Endothelial cell of umbilical vein (primary cell): ENCODE results near the gene KLF16. TPM values are rescaled to one million over a fixed set of nuclear protein-coding genes. Genes with fewer than 3 reads are reported as not detected.

Source experiments
- BruUV-seq: library from RNA; stranded (reverse); fragments of 400-500 nt; replicated peaks from 2 replicates; lab custom pipeline; 2021; lab: Mats Ljungman, UMichigan
- CTCF ChIA-PET: fragments of 300-600, 350-600 bp; sonication (Branson Sonifier 250); formaldehyde crosslinking; loops from one replicate; lab custom pipeline; 2021; ENCODE audit warnings: antibody characterized with exemption, inconsistent platforms; lab: Charles Lee
- POLR2A ChIA-PET: fragments of 300-600, 350-600 bp; sonication (Branson Sonifier 250); formaldehyde crosslinking; loops from one replicate; lab custom pipeline; 2021; ENCODE audit warnings: antibody characterized with exemption, inconsistent platforms; lab: Charles Lee
- DNase-seq: peaks from one replicate; pipeline ENCODE4 v3.0.0-alpha.2; 2011; ENCODE audit warnings: low read depth, low spot score
- FAIRE-seq: peaks from 2 replicates; lab custom pipeline; 2011; peaks lifted over from hg19 to GRCh38; lab: Jason Lieb, UNC
- H2AFZ ChIP-seq: 2 replicates; pipeline ENCODE4 v1.6.0; 2012; ENCODE audit warnings: low read depth, low read length, control low read depth, inconsistent platforms
- H3K27ac ChIP-seq: 2 replicates; pipeline ENCODE4 v1.5.1; 2011; ENCODE audit warnings: low read depth, mild to moderate bottlenecking, control low read depth, low read length, moderate library complexity; ENCODE audit not compliant: insufficient read depth
- H3K27me3 ChIP-seq, 2 experiments: 2 replicates each; pipeline versions ENCODE4 v1.6.0 to v1.6.1; 2011; ENCODE audit warnings: low read length in 2 of 2, mixed read lengths in 1 of 2; ENCODE audit not compliant: control insufficient read depth in 2 of 2, insufficient read depth in 2 of 2
- H3K36me3 ChIP-seq, 2 experiments: 2 replicates in 1 of 2; 3 replicates in 1 of 2; pipeline ENCODE4 v1.5.1; 2011; ENCODE audit warnings: low read length in 2 of 2, mild to moderate bottlenecking in 1 of 2, moderate library complexity in 1 of 2; ENCODE audit not compliant: control insufficient read depth in 2 of 2, insufficient read depth in 2 of 2; ENCODE audit errors: extremely low read depth in 1 of 2
- H3K4me1 ChIP-seq: 3 replicates; pipeline ENCODE4 v1.5.1; 2011; ENCODE audit warnings: mild to moderate bottlenecking, low read length; ENCODE audit not compliant: control insufficient read depth, insufficient read depth; ENCODE audit errors: extremely low read depth
- H3K4me2 ChIP-seq: 2 replicates; pipeline ENCODE4 v1.6.1; 2011; ENCODE audit warnings: low read length, control low read depth, mixed read lengths; ENCODE audit not compliant: insufficient read depth
- H3K4me3 ChIP-seq, 3 experiments: fragments of 200-600 bp in 1 of 3; sonication (generic), shearing (Covaris generic) in 1 of 3; replicated peaks in 1 of 3; 2 replicates each; pipeline ENCODE4 v1.5.1; 2011 to 2016; ENCODE audit warnings: control low read depth in 3 of 3, low read length in 3 of 3, mild to moderate bottlenecking in 2 of 3, inconsistent platforms in 1 of 3, low read depth in 1 of 3, moderate library complexity in 1 of 3; ENCODE audit not compliant: insufficient read depth in 1 of 3
- H3K79me2 ChIP-seq: 2 replicates; pipeline ENCODE4 v1.6.0; 2012; ENCODE audit warnings: low read length, inconsistent platforms; ENCODE audit not compliant: control insufficient read depth, insufficient read depth
- H3K9ac ChIP-seq: replicated peaks from 2 replicates; pipeline ENCODE3; 2011; ENCODE audit warnings: low read length, control low read depth; ENCODE audit not compliant: insufficient read depth; ENCODE audit errors: extremely low read depth
- H3K9me1 ChIP-seq: replicated peaks from 3 replicates; pipeline ENCODE4 v1.6.0; 2011; ENCODE audit warnings: mild to moderate bottlenecking, low read length; ENCODE audit not compliant: control insufficient read depth, insufficient read depth; ENCODE audit errors: extremely low read depth
- H3K9me3 ChIP-seq: replicated peaks from 2 replicates; pipeline ENCODE4 v1.5.1; 2012; ENCODE audit warnings: low read length, inconsistent platforms; ENCODE audit not compliant: control insufficient read depth, insufficient read depth
- H4K20me1 ChIP-seq: replicated peaks from 2 replicates; pipeline ENCODE3; 2011; ENCODE audit warnings: mild to moderate bottlenecking, low read length; ENCODE audit not compliant: control insufficient read depth, insufficient read depth; ENCODE audit errors: extremely low read depth
- CTCF ChIP-seq, 2 donors: IDR thresholded peaks; 1 replicate in 1 of 2; 2 replicates in 1 of 2; pipeline ENCODE4 v1.5.1; 2011; ENCODE audit warnings: low read length in 2 of 2, mild to moderate bottlenecking in 2 of 2, moderate library complexity in 2 of 2, control low read depth in 1 of 2, inconsistent platforms in 1 of 2, low read depth in 1 of 2; ENCODE audit not compliant: insufficient read depth in 1 of 2; ENCODE audit errors: extremely low read depth in 1 of 2
- EZH2 ChIP-seq: IDR thresholded peaks from 2 replicates; pipeline ENCODE4 v1.6.1; 2012; ENCODE audit warnings: borderline replicate concordance, low read depth, mild to moderate bottlenecking, moderate library complexity, low read length, inconsistent platforms; ENCODE audit not compliant: severe bottlenecking
- FOS ChIP-seq: IDR thresholded peaks from 2 replicates; pipeline ENCODE4 v1.6.1; 2011; ENCODE audit warnings: mild to moderate bottlenecking, low read length, moderate library complexity, borderline replicate concordance; ENCODE audit not compliant: insufficient read depth
- GATA2 ChIP-seq: IDR thresholded peaks from 2 replicates; pipeline ENCODE4 v1.7.0; 2011; ENCODE audit warnings: low read depth, mild to moderate bottlenecking, moderate library complexity, mixed read lengths, low read length; ENCODE audit not compliant: insufficient read length, insufficient read depth
- JUN ChIP-seq: IDR thresholded peaks from 2 replicates; pipeline ENCODE4 v1.6.1; 2011; ENCODE audit warnings: borderline replicate concordance, low read depth; ENCODE audit not compliant: insufficient read length, insufficient read depth
- MYC ChIP-seq: IDR thresholded peaks from one replicate; pipeline ENCODE4 v1.6.1; 2011; ENCODE audit warnings: mild to moderate bottlenecking, low read depth, low read length
- POLR2A ChIP-seq: IDR thresholded peaks from 2 replicates; pipeline ENCODE4 v1.6.1; 2012; ENCODE audit warnings: low read depth, mild to moderate bottlenecking, control low read depth, low read length
- POLR2AphosphoS5 ChIP-seq: IDR thresholded peaks from 2 replicates; pipeline ENCODE4 v1.6.1; 2012; ENCODE audit warnings: low read depth, mild to moderate bottlenecking, control low read depth, low read length, moderate library complexity; ENCODE audit not compliant: insufficient read depth
- dilution Hi-C: fragments of 300-500 bp; cut with MboI; formaldehyde crosslinking; loops from one replicate; pipeline ENCODE4 v1.15.0; 2019; ENCODE audit warnings: low sequenced_read_pairs; ENCODE audit not compliant: extremely low pct_ligation_motif_present
- intact Hi-C: fragments of 100-400 bp; cut with micrococcal nuclease; formaldehyde crosslinking; loops from one replicate; pipeline ENCODE4 v1.10.0; 2022
- polyA plus RNA-seq, 4 experiments: library from polyadenylated mRNA; depleted of rRNA in 3 of 4; stranded (reverse) in 3 of 4; unstranded in 1 of 4; fragments of >200 nt; gene quantifications; 2 replicates each; pipeline versions ENCODE4 v1.2.1 to v1.2.3, GENCODE V29; 2011 to 2012; ENCODE audit warnings: missing spikeins in 1 of 4
- total RNA-seq: library from RNA; stranded (reverse); gene quantifications from 2 replicates; pipeline ENCODE4 v1.2.3, GENCODE V29; 2021
- TF ChIP-seq, protein P1 (sequence below): IDR thresholded peaks from 2 replicates; pipeline ENCODE4 v1.6.1; 2011; ENCODE audit not compliant: insufficient read depth, insufficient read length

Gene KLF16
- total and polyA plus RNA-seq, 2 donors (not counting 3 experiments of a cell fraction or from before 2014, with no cell fraction given) = 11.6 to 36.6 TPM

DNA sequence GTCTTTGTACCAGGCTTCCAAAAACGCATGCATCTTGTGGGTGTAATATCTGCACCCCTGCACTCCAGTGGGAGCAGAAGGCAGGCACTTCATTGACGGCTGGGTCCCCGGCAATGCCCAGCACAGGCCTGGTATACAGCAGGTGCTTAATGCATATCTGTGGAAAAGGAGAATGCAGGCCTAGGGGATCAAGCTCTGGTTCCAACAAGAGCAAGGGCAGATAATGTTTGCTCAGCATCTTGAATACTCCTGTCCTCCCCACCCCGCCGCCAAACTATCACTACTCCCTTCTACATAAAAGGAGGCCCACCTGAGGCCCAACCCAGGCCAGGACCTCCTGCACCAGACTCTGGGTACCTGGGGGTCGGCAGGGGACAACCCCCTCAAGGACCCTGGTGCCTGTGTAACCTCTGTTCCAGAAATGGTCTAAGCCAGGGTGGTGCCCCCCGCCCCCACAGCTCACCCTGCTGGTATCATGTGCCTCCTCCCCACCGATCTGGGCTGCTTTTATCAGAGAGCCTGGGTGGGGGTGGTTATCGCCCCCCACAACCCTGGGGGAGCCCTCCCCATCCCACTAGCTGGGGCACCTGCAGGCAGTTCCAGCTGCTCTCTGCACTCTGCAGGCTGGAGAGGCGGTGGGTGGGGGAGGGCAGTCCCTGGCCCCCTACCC is 4.8 kb downstream of the KLF16 start:
- no peak for DNase-seq
- intact Hi-C loops = no loop called here

More for the DNA sequence above, 4.8 kb downstream of the KLF16 start:
- Histone ChIP-seq H3K4me1 (peaks cover 51% of the 10 kb centered on the region), H3K9me3 (no peaks in the 10 kb centered on the region), H3K27me3 (no peaks in the 10 kb centered on the region), H2AFZ (no peak overlapping the region), H3K4me2 (no peak overlapping the region), H3K9me1 (no peaks in the 10 kb centered on the region), H3K4me3 (no peak overlapping the region), H4K20me1 (no peaks in the 10 kb centered on the region), H3K36me3 (no peaks in the 10 kb centered on the region), H3K27ac (no peak overlapping the region), H3K9ac (no peak overlapping the region), H3K79me2 (peaks cover 86% of the 10 kb centered on the region)
- dilution Hi-C loops = no loop called here
- FAIRE-seq = no peak
- ChIA-PET POLR2A (no interaction called here), CTCF (interaction anchor here (1.3 to 1.6 kb wide), 2 partner anchors 9 to 32 kb away, joined by 3 to 6 read pairs; no protein-coding TSS in a partner anchor)
- no TSS peak for BruUV-seq
- TF ChIP-seq MYC = no peak
- TF ChIP-seq, protein P1, sequence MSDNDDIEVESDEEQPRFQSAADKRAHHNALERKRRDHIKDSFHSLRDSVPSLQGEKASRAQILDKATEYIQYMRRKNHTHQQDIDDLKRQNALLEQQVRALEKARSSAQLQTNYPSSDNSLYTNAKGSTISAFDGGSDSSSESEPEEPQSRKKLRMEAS = no peak
- no peak for TF ChIP-seq JUN
- TF ChIP-seq POLR2AphosphoS5 = no peak
- no peak for TF ChIP-seq GATA2
- TF ChIP-seq EZH2 = no peak
- TF ChIP-seq CTCF (IDR thresholded peaks at IDR 0.05; ENCODE audit: extremely low read depth in 1 of 2, insufficient read depth in 1 of 2, low read depth in 1 of 2, low read length in 2 of 2) = no peak
- no peak for TF ChIP-seq FOS
- TF ChIP-seq POLR2A = no peak
